Caco-2 (cell line): ENCODE data around the gene DLX4. TPM values are rescaled to one million over a fixed set of nuclear protein-coding genes. Genes with fewer than 3 reads are reported as not detected.

Source experiments
- BruUV-seq: library from RNA; stranded (reverse); fragments of 400-500 nt; replicated peaks from 2 replicates; lab custom pipeline; 2021; lab: Mats Ljungman, UMichigan
- CTCF ChIA-PET: fragments of 300-600 bp; sonication (Branson Sonifier 250); formaldehyde crosslinking; loops from one replicate; lab custom pipeline; 2022; ENCODE audit warnings: antibody characterized with exemption; lab: Charles Lee
- POLR2A ChIA-PET: fragments of 300-600 bp; sonication (Branson Sonifier 250); formaldehyde crosslinking; loops from one replicate; lab custom pipeline; 2022; ENCODE audit warnings: antibody characterized with exemption; lab: Charles Lee
- DNase-seq, 2 experiments: peaks; one replicate each; pipeline versions ENCODE4 v3.0.0 to v3.0.0-alpha.2; 2020 to 2022
- H3K27me3 ChIP-seq: replicated peaks from 2 replicates; pipeline ENCODE4 v1.6.0; 2011; ENCODE audit warnings: low read length; ENCODE audit not compliant: control insufficient read depth, insufficient read depth
- H3K36me3 ChIP-seq: 2 replicates; pipeline ENCODE4 v1.5.1; 2011; ENCODE audit warnings: low read length; ENCODE audit not compliant: control insufficient read depth, insufficient read depth
- H3K4me1 ChIP-seq: fragments of 250-450 bp; sonication (Bioruptor Pico); 2 replicates; pipeline ENCODE4 v1.5.1; 2020; ENCODE audit warnings: mild to moderate bottlenecking
- H3K4me3 ChIP-seq: 2 replicates; pipeline ENCODE4 v1.5.1; 2011; ENCODE audit warnings: low read depth, mild to moderate bottlenecking, control low read depth, low read length
- H3K9me3 ChIP-seq: fragments of 250-450 bp; sonication (Bioruptor Pico); 2 replicates; pipeline ENCODE4 v1.5.1; 2020; ENCODE audit warnings: mild to moderate bottlenecking, moderate library complexity
- H3K27ac Mint-ChIP-seq: one replicate; pipeline ENCODE4 v1.8.0; 2022; ENCODE audit warnings: mixed read lengths; ENCODE audit not compliant: unreplicated experiment
- H3K27me3 Mint-ChIP-seq: one replicate; pipeline ENCODE4 v1.8.0; 2022; ENCODE audit warnings: mixed read lengths; ENCODE audit not compliant: insufficient read depth, unreplicated experiment
- H3K36me3 Mint-ChIP-seq: one replicate; pipeline ENCODE4 v1.8.0; 2022; ENCODE audit warnings: mild to moderate bottlenecking, mixed read lengths; ENCODE audit not compliant: insufficient read depth, unreplicated experiment
- H3K4me1 Mint-ChIP-seq: one replicate; pipeline ENCODE4 v1.8.0; 2022; ENCODE audit warnings: low read depth, mixed read lengths; ENCODE audit not compliant: unreplicated experiment
- H3K4me3 Mint-ChIP-seq: one replicate; pipeline ENCODE4 v1.8.0; 2022; ENCODE audit warnings: mild to moderate bottlenecking, moderate library complexity, mixed read lengths; ENCODE audit not compliant: unreplicated experiment
- H3K9me3 Mint-ChIP-seq: one replicate; pipeline ENCODE4 v1.8.0; 2022; ENCODE audit warnings: mixed read lengths; ENCODE audit not compliant: unreplicated experiment
- CTCF ChIP-seq, 2 experiments: fragments of 200-600 bp in 1 of 2; IDR thresholded peaks; 1 replicate in 1 of 2; 2 replicates in 1 of 2; pipeline versions ENCODE4 v1.5.1 to v1.8.0; 2011 to 2022; ENCODE audit warnings: antibody characterized with exemption in 1 of 2, control low read depth in 1 of 2, inconsistent platforms in 1 of 2, low read depth in 1 of 2, low read length in 1 of 2, mild to moderate bottlenecking in 1 of 2, moderate library complexity in 1 of 2; ENCODE audit not compliant: insufficient read depth in 1 of 2, severe bottlenecking in 1 of 2, unreplicated experiment in 1 of 2
- intact Hi-C: fragments of 100-400 bp; cut with micrococcal nuclease; formaldehyde crosslinking; loops from one replicate; pipeline ENCODE4 v1.10.0; 2022; ENCODE audit not compliant: unreplicated experiment
- total RNA-seq: library from RNA; stranded (reverse); gene quantifications from 2 replicates; pipeline ENCODE4 v1.2.3, GENCODE V29; 2022

Gene DLX4
- total RNA-seq, 1 experiment from 2014 or later = 27.0 TPM

- H3K27me3 Mint-ChIP-seq = no peaks in the 10 kb centered on the region
Measured at GRCh38 chr17:49936386-49936785, 32.6 kb upstream of the DLX4 start.

GRCh38 chr17:49939318-49939717, 29.7 kb upstream of the DLX4 start:
- no peaks in the 10 kb centered on the region for H3K36me3 ChIP-seq
- H3K27me3 Mint-ChIP-seq = no peaks in the 10 kb centered on the region
- no peak for TF ChIP-seq CTCF (IDR thresholded peaks at IDR 0.05; ENCODE audit: insufficient read depth in 1 of 2, low read depth in 1 of 2, low read length in 1 of 2, severe bottlenecking in 1 of 2, unreplicated experiment in 1 of 2)
- H3K9me3 ChIP-seq = no peaks in the 10 kb centered on the region
- ChIA-PET POLR2A (interaction anchor here (0.6 kb wide), 1 partner anchor 240 kb away, joined by 4 read pairs; no protein-coding TSS in a partner anchor), CTCF (interaction anchor here (1.0 to 4.6 kb wide), 5 partner anchors 12 to 49 kb away, joined by 3 to 45 read pairs (median 4); no protein-coding TSS in a partner anchor)
- H3K27me3 ChIP-seq = no peaks in the 10 kb centered on the region
- H3K4me1 Mint-ChIP-seq = peaks cover 21% of the 10 kb centered on the region
- intact Hi-C loops = no loop called here
- H3K4me3 ChIP-seq = no peak overlapping the region
- BruUV-seq = no TSS peak
- H3K36me3 Mint-ChIP-seq = no peaks in the 10 kb centered on the region
- DNase-seq = no peak
- H3K4me3 Mint-ChIP-seq = no peak overlapping the region
- no peak overlapping the region for H3K27ac Mint-ChIP-seq
- peaks cover 35% of the 10 kb centered on the region for H3K4me1 ChIP-seq
- no peaks in the 10 kb centered on the region for H3K9me3 Mint-ChIP-seq

More at GRCh38 chr17:49936386-49936785, 32.6 kb upstream of the DLX4 start:
- no peaks in the 10 kb centered on the region for H3K36me3 ChIP-seq
- no peaks in the 10 kb centered on the region for H3K27me3 ChIP-seq
- CTCF ChIA-PET = no interaction called here
- no peak for DNase-seq
- H3K27ac Mint-ChIP-seq = no peak overlapping the region
- H3K36me3 Mint-ChIP-seq = no peaks in the 10 kb centered on the region
- peaks cover 33% of the 10 kb centered on the region for H3K4me1 ChIP-seq
- peaks cover 14% of the 10 kb centered on the region for H3K4me1 Mint-ChIP-seq
- no peak overlapping the region for H3K4me3 ChIP-seq
- no peaks in the 10 kb centered on the region for H3K9me3 Mint-ChIP-seq
- H3K4me3 Mint-ChIP-seq = no peak overlapping the region
- no peak for TF ChIP-seq CTCF (IDR thresholded peaks at IDR 0.05; ENCODE audit: insufficient read depth in 1 of 2, low read depth in 1 of 2, low read length in 1 of 2, severe bottlenecking in 1 of 2, unreplicated experiment in 1 of 2)
- H3K9me3 ChIP-seq = no peaks in the 10 kb centered on the region
- POLR2A ChIA-PET = no interaction called here
- no TSS peak for BruUV-seq
- intact Hi-C loops = no loop called here

- no peaks in the 10 kb centered on the region for H3K9me3 ChIP-seq
- Mint-ChIP-seq H3K4me1 (peaks cover 15% of the 10 kb centered on the region), H3K27me3 (no peaks in the 10 kb centered on the region), H3K36me3 (no peaks in the 10 kb centered on the region), H3K4me3 (no peak overlapping the region), H3K9me3 (no peaks in the 10 kb centered on the region), H3K27ac (no peak overlapping the region)
- POLR2A ChIA-PET = interaction anchor here (0.6 kb wide), 1 partner anchor 177 kb away, joined by 3 read pairs; the partner anchor contains the start of gene FAM117A
- DNase-seq = peak; percentile 50 to 63
- intact Hi-C loops = no loop called here
- H3K4me1 ChIP-seq = peaks cover 31% of the 10 kb centered on the region
- no TSS peak for BruUV-seq
- CTCF ChIA-PET = interaction anchor here (1.0 to 4.6 kb wide), 6 partner anchors 10 to 348 kb away, joined by 3 to 45 read pairs (median 7); no protein-coding TSS in a partner anchor
- no peak overlapping the region for H3K4me3 ChIP-seq
- TF ChIP-seq CTCF (IDR thresholded peaks at IDR 0.05; ENCODE audit: insufficient read depth in 1 of 2, low read depth in 1 of 2, low read length in 1 of 2, severe bottlenecking in 1 of 2, unreplicated experiment in 1 of 2) = no peak
- no peaks in the 10 kb centered on the region for H3K27me3 ChIP-seq
- H3K36me3 ChIP-seq = no peaks in the 10 kb centered on the region
Measured at GRCh38 chr17:49941427-49941826, 27.6 kb upstream of the DLX4 start.
